ENCODE measurements around the gene NUDT3.
A peak's percentile ranks its signal among the peaks of the same experiment; 100 is the strongest.
"Not testable (repeated sequence)": the region's sequence is repeated elsewhere in the genome, so short reads cannot be mapped to it uniquely, and the experiment has no call there.

Gene NUDT3

GRCh38 chr6:34373511-34373910 is 19.0 kb downstream of the NUDT3 start:
- no peaks in the 10 kb centered on the region for H3K36me3 ChIP-seq
- TF ChIP-seq CTCF (IDR thresholded peaks at IDR 0.05) = no peak
- no peaks in the 10 kb centered on the region for H3K27me3 ChIP-seq
- no peaks in the 10 kb centered on the region for H3K9me3 ChIP-seq
- peaks cover 41 to 49% of the 10 kb centered on the region in 2 experiments for H3K4me1 ChIP-seq (ENCODE audit: control insufficient read depth in 1 of 2, insufficient read depth in 1 of 2, low read depth in 1 of 2, low read length in 1 of 2)
- peak overlapping the region in 1 of 2 experiments; percentile 22 for H3K4me3 ChIP-seq (ENCODE audit: low read depth in 1 of 2, low read length in 1 of 2)
- peak overlapping the region; percentile 83 for H3K27ac ChIP-seq

GRCh38 chr6:34371865-34372264 is 20.6 kb downstream of the NUDT3 start:
- Histone ChIP-seq H3K4me1 (ENCODE audit: control insufficient read depth in 1 of 2, insufficient read depth in 1 of 2, low read depth in 1 of 2, low read length in 1 of 2) (peaks cover 46 to 49% of the 10 kb centered on the region in 2 experiments), H3K27ac (peak overlapping the region; percentile 82)
- not testable (repeated sequence) for H3K4me3 ChIP-seq (ENCODE audit: low read depth in 1 of 2, low read length in 1 of 2); H3K36me3 ChIP-seq; H3K27me3 ChIP-seq; H3K9me3 ChIP-seq

GRCh38 chr6:34370361-34370760 is 22.1 kb downstream of the NUDT3 start:
- no peak for TF ChIP-seq CTCF (IDR thresholded peaks at IDR 0.05)
- Histone ChIP-seq H3K9me3 (no peaks in the 10 kb centered on the region), H3K4me1 (ENCODE audit: control insufficient read depth in 1 of 2, insufficient read depth in 1 of 2, low read depth in 1 of 2, low read length in 1 of 2) (peaks cover 50 to 61% of the 10 kb centered on the region in 2 experiments), H3K36me3 (no peaks in the 10 kb centered on the region), H3K27me3 (no peaks in the 10 kb centered on the region), H3K27ac (peak overlapping the region; percentile 82), H3K4me3 (ENCODE audit: low read depth in 1 of 2, low read length in 1 of 2) (no peak overlapping the region)

GRCh38 chr6:34369385-34369784 is 23.1 kb downstream of the NUDT3 start:
- Histone ChIP-seq H3K36me3 (no peaks in the 10 kb centered on the region), H3K9me3 (no peaks in the 10 kb centered on the region), H3K27ac (peak overlapping the region; percentile 82), H3K4me3 (ENCODE audit: low read depth in 1 of 2, low read length in 1 of 2) (no peak overlapping the region), H3K27me3 (no peaks in the 10 kb centered on the region), H3K4me1 (ENCODE audit: control insufficient read depth in 1 of 2, insufficient read depth in 1 of 2, low read depth in 1 of 2, low read length in 1 of 2) (peaks cover 45 to 51% of the 10 kb centered on the region in 2 experiments)
- no peak for TF ChIP-seq CTCF (IDR thresholded peaks at IDR 0.05)

GRCh38 chr6:34366639-34366921 is 25.9 kb downstream of the NUDT3 start:
- H3K9me3 ChIP-seq = no peaks in the 10 kb centered on the region
- H3K27me3 ChIP-seq = no peaks in the 10 kb centered on the region
- peak overlapping the region; percentile 56 for H3K27ac ChIP-seq
- no peaks in the 10 kb centered on the region for H3K36me3 ChIP-seq
- peaks cover 37 to 49% of the 10 kb centered on the region in 2 experiments for H3K4me1 ChIP-seq (ENCODE audit: control insufficient read depth in 1 of 2, insufficient read depth in 1 of 2, low read depth in 1 of 2, low read length in 1 of 2)
- no peak for TF ChIP-seq CTCF (IDR thresholded peaks at IDR 0.05)
- H3K4me3 ChIP-seq (ENCODE audit: low read depth in 1 of 2, low read length in 1 of 2) = no peak overlapping the region

- H3K9me3 ChIP-seq; H3K4me3 ChIP-seq (ENCODE audit: low read depth in 1 of 2, low read length in 1 of 2); H3K27me3 ChIP-seq; H3K36me3 ChIP-seq: not testable (repeated sequence)
- Histone ChIP-seq H3K27ac (peak overlapping the region; percentile 56), H3K4me1 (ENCODE audit: control insufficient read depth in 1 of 2, insufficient read depth in 1 of 2, low read depth in 1 of 2, low read length in 1 of 2) (peaks cover 32 to 43% of the 10 kb centered on the region in 2 experiments)
These were observed 26.5 kb downstream of the NUDT3 start for GRCh38 chr6:34365781-34366638.

GRCh38 chr6:34363681-34364075 is 28.8 kb downstream of the NUDT3 start:
- H3K4me3 ChIP-seq (ENCODE audit: low read depth in 1 of 2, low read length in 1 of 2); H3K9me3 ChIP-seq; H3K27me3 ChIP-seq; H3K36me3 ChIP-seq: not testable (repeated sequence)
- peaks cover 15 to 25% of the 10 kb centered on the region in 2 experiments for H3K4me1 ChIP-seq (ENCODE audit: control insufficient read depth in 1 of 2, insufficient read depth in 1 of 2, low read depth in 1 of 2, low read length in 1 of 2)
- H3K27ac ChIP-seq = peak overlapping the region; percentile 35
